ENCODE results near the gene HLA-DMB. TPM values are rescaled to one million over a fixed set of nuclear protein-coding genes. Genes with fewer than 3 reads are reported as not detected.

HLA-DMB gene
- total and polyA plus RNA-seq, 2 donors (not counting 1 experiment from before 2014, with no cell fraction given): 0.28 to 0.83 TPM

DNA sequence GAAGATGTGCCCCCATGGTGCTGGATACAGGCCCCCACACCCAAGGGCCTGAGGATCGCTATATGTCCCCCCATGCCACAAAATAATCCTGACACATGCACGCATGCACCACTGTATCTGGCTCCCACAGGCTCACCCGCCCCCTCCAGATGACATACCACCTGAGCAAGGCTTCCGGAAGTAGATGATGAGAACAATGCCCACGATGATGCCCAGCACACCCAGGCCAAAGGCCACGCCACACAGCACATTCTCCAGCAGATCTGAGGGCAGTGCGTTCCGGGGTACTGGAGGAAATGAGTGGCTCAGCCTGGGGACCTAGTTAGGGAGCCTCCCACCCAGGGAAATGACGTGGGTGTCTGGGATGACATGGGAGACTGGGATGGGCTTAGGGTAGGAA is 8.3 kb upstream of the HLA-DMB start:
- no peaks in the 10 kb centered on the region for H3K79me2 ChIP-seq (ENCODE audit: control insufficient read depth, insufficient read depth, low read length)
- DNase-seq (ENCODE audit: low read depth in 2 of 2): no peak
- no peaks in the 10 kb centered on the region for H3K36me3 ChIP-seq (ENCODE audit: control insufficient read depth, insufficient read depth, low read length)
- peaks cover 4% of the 10 kb centered on the region for H3K4me1 ChIP-seq (ENCODE audit: control insufficient read depth, extremely low read depth, insufficient read depth, low read length)
- H2AFZ ChIP-seq (ENCODE audit: low read length): no peak overlapping the region
- no peak overlapping the region for H3K27ac ChIP-seq (ENCODE audit: insufficient read depth, low read length)
- no peak overlapping the region for H3K9ac ChIP-seq (ENCODE audit: insufficient read depth, low read length)
- no peaks in the 10 kb centered on the region for H3K9me3 ChIP-seq (ENCODE audit: control insufficient read depth, insufficient read depth, low read depth, low read length)
- H3K4me3 ChIP-seq (replicated peaks in 1 of 4; ENCODE audit: control extremely low read depth in 1 of 4, insufficient read depth in 1 of 4, low read depth in 3 of 4, low read length in 4 of 4): no peak overlapping the region
- H3K4me2 ChIP-seq (ENCODE audit: extremely low read depth, insufficient read depth, low read length): no peak overlapping the region
- no peaks in the 10 kb centered on the region for H4K20me1 ChIP-seq (ENCODE audit: control insufficient read depth, extremely low read depth, insufficient read depth, low read length)
- TF ChIP-seq EZH2 (IDR thresholded peaks at IDR 0.05; ENCODE audit: low read length, missing control alignments): no peak
- TF ChIP-seq, protein P1, sequence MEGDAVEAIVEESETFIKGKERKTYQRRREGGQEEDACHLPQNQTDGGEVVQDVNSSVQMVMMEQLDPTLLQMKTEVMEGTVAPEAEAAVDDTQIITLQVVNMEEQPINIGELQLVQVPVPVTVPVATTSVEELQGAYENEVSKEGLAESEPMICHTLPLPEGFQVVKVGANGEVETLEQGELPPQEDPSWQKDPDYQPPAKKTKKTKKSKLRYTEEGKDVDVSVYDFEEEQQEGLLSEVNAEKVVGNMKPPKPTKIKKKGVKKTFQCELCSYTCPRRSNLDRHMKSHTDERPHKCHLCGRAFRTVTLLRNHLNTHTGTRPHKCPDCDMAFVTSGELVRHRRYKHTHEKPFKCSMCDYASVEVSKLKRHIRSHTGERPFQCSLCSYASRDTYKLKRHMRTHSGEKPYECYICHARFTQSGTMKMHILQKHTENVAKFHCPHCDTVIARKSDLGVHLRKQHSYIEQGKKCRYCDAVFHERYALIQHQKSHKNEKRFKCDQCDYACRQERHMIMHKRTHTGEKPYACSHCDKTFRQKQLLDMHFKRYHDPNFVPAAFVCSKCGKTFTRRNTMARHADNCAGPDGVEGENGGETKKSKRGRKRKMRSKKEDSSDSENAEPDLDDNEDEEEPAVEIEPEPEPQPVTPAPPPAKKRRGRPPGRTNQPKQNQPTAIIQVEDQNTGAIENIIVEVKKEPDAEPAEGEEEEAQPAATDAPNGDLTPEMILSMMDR (conservative IDR thresholded peaks at IDR 0.05 in 1 of 2, IDR thresholded peaks at IDR 0.05 in 1 of 2; ENCODE audit: low read depth in 1 of 2, low read length in 2 of 2): no peak
- H3K27me3 ChIP-seq (ENCODE audit: control insufficient read depth, insufficient read depth, low read length): no peaks in the 10 kb centered on the region

GRCh38 chr6:32947552-32948465 is 7.0 kb upstream of the HLA-DMB start:
- Histone ChIP-seq H4K20me1 (ENCODE audit: control insufficient read depth, extremely low read depth, insufficient read depth, low read length) (no peaks in the 10 kb centered on the region), H3K9ac (ENCODE audit: insufficient read depth, low read length) (no peak overlapping the region), H3K4me2 (ENCODE audit: extremely low read depth, insufficient read depth, low read length) (no peak overlapping the region), H3K4me3 (replicated peaks in 1 of 4; ENCODE audit: control extremely low read depth in 1 of 4, insufficient read depth in 1 of 4, low read depth in 3 of 4, low read length in 4 of 4) (no peak overlapping the region), H3K9me3 (ENCODE audit: control insufficient read depth, insufficient read depth, low read depth, low read length) (no peaks in the 10 kb centered on the region), H3K4me1 (ENCODE audit: control insufficient read depth, extremely low read depth, insufficient read depth, low read length) (peaks cover 4% of the 10 kb centered on the region), H3K27me3 (ENCODE audit: control insufficient read depth, insufficient read depth, low read length) (no peaks in the 10 kb centered on the region), H3K27ac (ENCODE audit: insufficient read depth, low read length) (no peak overlapping the region), H3K36me3 (ENCODE audit: control insufficient read depth, insufficient read depth, low read length) (no peaks in the 10 kb centered on the region), H3K79me2 (ENCODE audit: control insufficient read depth, insufficient read depth, low read length) (no peaks in the 10 kb centered on the region), H2AFZ (ENCODE audit: low read length) (no peak overlapping the region)
- DNase-seq (ENCODE audit: low read depth in 2 of 2): peak; percentile 12 to 54
- TF ChIP-seq, protein P1 (conservative IDR thresholded peaks at IDR 0.05 in 1 of 2, IDR thresholded peaks at IDR 0.05 in 1 of 2; ENCODE audit: low read depth in 1 of 2, low read length in 2 of 2): peak; percentile 14 to 45
- TF ChIP-seq EZH2 (IDR thresholded peaks at IDR 0.05; ENCODE audit: low read length, missing control alignments): no peak

DNA sequence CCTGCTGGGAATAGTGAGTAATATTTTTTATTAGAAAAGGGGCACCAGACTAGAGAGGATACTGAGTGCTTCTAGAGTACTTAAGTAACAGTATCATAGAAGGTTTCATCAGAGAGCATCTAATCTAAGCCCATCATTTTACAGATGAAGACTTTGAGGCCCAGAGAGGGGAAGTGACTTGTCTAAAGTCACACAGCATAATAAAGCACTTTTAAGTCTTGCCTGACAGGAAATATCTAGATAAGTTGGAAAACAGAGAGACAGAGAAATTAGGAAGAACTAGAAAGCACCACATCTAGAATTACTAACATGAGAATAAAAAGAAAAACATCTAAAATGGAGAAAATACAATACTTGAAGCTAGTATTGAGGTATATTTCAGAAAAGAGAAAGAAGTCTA is 6.1 kb upstream of the HLA-DMB start:
- H3K27ac ChIP-seq (ENCODE audit: insufficient read depth, low read length): no peak overlapping the region
- peaks cover 4% of the 10 kb centered on the region for H3K4me1 ChIP-seq (ENCODE audit: control insufficient read depth, extremely low read depth, insufficient read depth, low read length)
- H3K9ac ChIP-seq (ENCODE audit: insufficient read depth, low read length): no peak overlapping the region
- no peaks in the 10 kb centered on the region for H3K27me3 ChIP-seq (ENCODE audit: control insufficient read depth, insufficient read depth, low read length)
- no peak overlapping the region for H3K4me3 ChIP-seq (replicated peaks in 1 of 4; ENCODE audit: control extremely low read depth in 1 of 4, insufficient read depth in 1 of 4, low read depth in 3 of 4, low read length in 4 of 4)
- no peak for DNase-seq (ENCODE audit: low read depth in 2 of 2)
- H4K20me1 ChIP-seq (ENCODE audit: control insufficient read depth, extremely low read depth, insufficient read depth, low read length): no peaks in the 10 kb centered on the region
- TF ChIP-seq, protein P1 (conservative IDR thresholded peaks at IDR 0.05 in 1 of 2, IDR thresholded peaks at IDR 0.05 in 1 of 2; ENCODE audit: low read depth in 1 of 2, low read length in 2 of 2): no peak
- TF ChIP-seq EZH2 (IDR thresholded peaks at IDR 0.05; ENCODE audit: low read length, missing control alignments): no peak
- no peak overlapping the region for H3K4me2 ChIP-seq (ENCODE audit: extremely low read depth, insufficient read depth, low read length)
- H3K79me2 ChIP-seq (ENCODE audit: control insufficient read depth, insufficient read depth, low read length): no peaks in the 10 kb centered on the region
- no peak overlapping the region for H2AFZ ChIP-seq (ENCODE audit: low read length)
- no peaks in the 10 kb centered on the region for H3K36me3 ChIP-seq (ENCODE audit: control insufficient read depth, insufficient read depth, low read length)
- H3K9me3 ChIP-seq (ENCODE audit: control insufficient read depth, insufficient read depth, low read depth, low read length): no peaks in the 10 kb centered on the region

Measured in fibroblast of lung (primary cell).